ENCODE results near the gene COL9A1. TPM values are rescaled to one million over a fixed set of nuclear protein-coding genes. Genes with fewer than 3 reads are reported as not detected.
A peak's percentile ranks its signal among the peaks of the same experiment; 100 is the strongest.
"Not testable (repeated sequence)": the region's sequence is repeated elsewhere in the genome, so short reads cannot be mapped to it uniquely, and the experiment has no call there.

COL9A1 gene
- total and polyA plus RNA-seq, 2 experiments from 2014 or later = 1.6 to 2.3 TPM

- Histone ChIP-seq H3K4me3 (no peak overlapping the region), H4K20me1 (ENCODE audit: insufficient read depth, poor library complexity, severe bottlenecking) (no peaks in the 10 kb centered on the region), H3K27me3 (no peaks in the 10 kb centered on the region), H3K4me2 (no peak overlapping the region), H3K36me3 (replicated peaks; ENCODE audit: insufficient read depth, low read depth) (no peaks in the 10 kb centered on the region), H3K27ac (no peak overlapping the region), H3K9me2 (replicated peaks; ENCODE audit: insufficient read depth) (no peaks in the 10 kb centered on the region), H3K9me3 (ENCODE audit: low read depth) (no peaks in the 10 kb centered on the region), H3K4me1 (ENCODE audit: insufficient read depth) (no peaks in the 10 kb centered on the region), H2AFZ (no peak overlapping the region), H3K79me2 (no peaks in the 10 kb centered on the region)
- no peak for TF ChIP-seq CTCF (IDR thresholded peaks at IDR 0.05; ENCODE audit: poor library complexity)
- 43% methylated on average over 5 of the region's 5 CpGs for WGBS (ENCODE audit: low lambda C conversion rate, missing lambda C conversion rate)
- no peak for DNase-seq (ENCODE audit: low spot score)
These were observed 9.4 kb upstream of the COL9A1 start for GRCh38 chr6:70312165-70312745.

DNA sequence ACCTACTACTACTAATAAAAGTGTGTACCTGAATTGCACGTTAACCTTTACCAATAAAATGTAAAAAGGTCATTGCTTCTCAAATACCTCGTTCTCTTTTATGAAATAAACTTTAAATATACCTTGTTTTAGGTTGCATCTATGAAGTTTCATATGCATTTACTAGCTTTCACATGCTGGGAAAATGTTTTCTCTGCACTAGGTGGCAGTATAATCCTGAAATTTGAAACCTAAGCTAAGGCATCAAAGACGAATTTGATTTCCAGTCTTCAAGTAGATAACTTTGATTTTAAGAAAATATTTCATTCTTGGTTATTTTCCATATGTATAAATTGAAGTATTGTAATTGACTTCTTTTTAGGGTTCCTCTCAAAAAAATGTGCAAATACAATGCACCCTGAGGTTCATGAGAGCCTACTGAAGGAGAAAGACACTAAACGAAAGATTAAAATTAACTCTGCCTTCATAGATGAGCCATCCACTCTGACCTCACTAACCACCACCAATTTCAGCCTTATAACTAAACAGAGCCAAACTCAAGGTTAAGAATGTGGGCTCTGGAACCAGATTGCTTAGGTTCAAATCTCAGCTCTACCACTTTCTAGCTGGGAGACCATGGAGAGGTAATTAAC is 7.3 kb upstream of the COL9A1 start:
- TF ChIP-seq CTCF (IDR thresholded peaks at IDR 0.05; ENCODE audit: poor library complexity) (peak; percentile 85), EZH2 (IDR thresholded peaks at IDR 0.05; ENCODE audit: borderline replicate concordance) (no peak)
- H3K4me1 ChIP-seq (ENCODE audit: insufficient read depth) = no peaks in the 10 kb centered on the region

DNA sequence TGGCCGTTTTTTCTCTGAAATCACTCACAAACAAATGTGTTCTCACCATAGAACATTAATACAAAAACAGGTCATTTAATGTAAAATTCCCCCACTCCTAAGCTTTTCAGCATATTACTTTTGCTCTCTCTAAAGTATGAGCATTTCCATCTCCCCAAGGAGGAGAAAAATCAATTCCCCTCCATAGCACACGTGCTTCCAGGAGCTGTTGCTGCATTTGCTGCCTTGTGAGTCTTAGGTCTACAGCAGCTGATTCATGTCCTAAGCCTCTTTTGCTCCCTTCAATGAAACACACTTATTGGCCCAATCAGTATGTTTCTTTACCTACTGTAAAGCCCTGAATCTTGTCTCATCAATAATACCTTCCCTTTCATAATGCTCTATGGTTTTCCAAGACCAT is 6.4 kb upstream of the COL9A1 start:
- Histone ChIP-seq H3K4me3 (no peak overlapping the region), H3K27me3 (peaks cover 8% of the 10 kb centered on the region), H3K4me1 (ENCODE audit: insufficient read depth) (no peaks in the 10 kb centered on the region), H3K36me3 (replicated peaks; ENCODE audit: insufficient read depth, low read depth) (no peaks in the 10 kb centered on the region), H2AFZ (no peak overlapping the region), H3K79me2 (no peaks in the 10 kb centered on the region), H3K27ac (no peak overlapping the region), H3K4me2 (no peak overlapping the region), H3K9me2 (replicated peaks; ENCODE audit: insufficient read depth) (no peaks in the 10 kb centered on the region), H3K9me3 (ENCODE audit: low read depth) (no peaks in the 10 kb centered on the region), H4K20me1 (ENCODE audit: insufficient read depth, poor library complexity, severe bottlenecking) (no peaks in the 10 kb centered on the region)
- DNase-seq (ENCODE audit: low spot score) = no peak
- WGBS (ENCODE audit: low lambda C conversion rate, missing lambda C conversion rate) = 49% methylated on average over 2 of the region's 2 CpGs
- TF ChIP-seq EZH2 (IDR thresholded peaks at IDR 0.05; ENCODE audit: borderline replicate concordance) = no peak

More for the DNA sequence above, 7.3 kb upstream of the COL9A1 start:
- no peak overlapping the region for H3K4me2 ChIP-seq
- H3K4me3 ChIP-seq = no peak overlapping the region
- H2AFZ ChIP-seq = no peak overlapping the region
- no peaks in the 10 kb centered on the region for H3K9me3 ChIP-seq (ENCODE audit: low read depth)
- peaks cover 3% of the 10 kb centered on the region for H3K27me3 ChIP-seq
- DNase-seq (ENCODE audit: low spot score) = peak; percentile 63
- WGBS (ENCODE audit: low lambda C conversion rate, missing lambda C conversion rate) = 24% methylated on average over 4 of the region's 4 CpGs
- H4K20me1 ChIP-seq (ENCODE audit: insufficient read depth, poor library complexity, severe bottlenecking) = no peaks in the 10 kb centered on the region
- H3K9me2 ChIP-seq (replicated peaks; ENCODE audit: insufficient read depth) = no peaks in the 10 kb centered on the region
- no peak overlapping the region for H3K27ac ChIP-seq
- H3K79me2 ChIP-seq = no peaks in the 10 kb centered on the region
- no peaks in the 10 kb centered on the region for H3K36me3 ChIP-seq (replicated peaks; ENCODE audit: insufficient read depth, low read depth)

DNA sequence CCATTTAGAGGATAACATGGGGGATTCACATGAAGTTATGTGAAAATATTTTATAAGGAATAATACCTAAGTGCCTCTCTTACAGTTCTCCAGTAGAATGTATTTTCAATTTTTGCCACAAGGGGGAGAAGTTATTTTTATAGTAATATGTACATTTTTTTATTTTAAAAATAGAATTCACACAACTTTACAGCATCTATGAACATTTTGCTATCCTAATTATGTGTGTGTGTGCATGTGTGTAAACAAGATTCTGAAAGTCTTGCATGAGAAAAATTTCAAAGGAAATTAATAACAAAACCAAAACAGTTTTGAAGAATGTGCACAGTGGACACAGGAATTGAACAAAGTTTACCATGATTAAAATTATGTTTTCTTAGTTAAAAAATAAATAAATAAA is 5.3 kb upstream of the COL9A1 start:
- not testable (repeated sequence) for H3K9me3 ChIP-seq (ENCODE audit: low read depth); H3K9me2 ChIP-seq (replicated peaks; ENCODE audit: insufficient read depth); H3K36me3 ChIP-seq (replicated peaks; ENCODE audit: insufficient read depth, low read depth)

More for the DNA sequence above, 5.3 kb upstream of the COL9A1 start:
- not testable (repeated sequence) for DNase-seq (ENCODE audit: low spot score); H3K79me2 ChIP-seq; H3K27ac ChIP-seq; H3K4me2 ChIP-seq; H3K4me3 ChIP-seq; H4K20me1 ChIP-seq (ENCODE audit: insufficient read depth, poor library complexity, severe bottlenecking); H2AFZ ChIP-seq; H3K4me1 ChIP-seq (ENCODE audit: insufficient read depth)
- H3K27me3 ChIP-seq = peaks cover 11% of the 10 kb centered on the region

Data from hepatocyte (in vitro differentiated cells).